ENCODE data around the gene TIAM1. TPM values are rescaled to one million over a fixed set of nuclear protein-coding genes. Genes with fewer than 3 reads are reported as not detected.

The TIAM1 gene
- total and polyA plus RNA-seq, 2 of the 8 experiments (the other 6 are each of a cell fraction or from before 2014, with no cell fraction given) = 10.1 to 30.7 TPM

DNA sequence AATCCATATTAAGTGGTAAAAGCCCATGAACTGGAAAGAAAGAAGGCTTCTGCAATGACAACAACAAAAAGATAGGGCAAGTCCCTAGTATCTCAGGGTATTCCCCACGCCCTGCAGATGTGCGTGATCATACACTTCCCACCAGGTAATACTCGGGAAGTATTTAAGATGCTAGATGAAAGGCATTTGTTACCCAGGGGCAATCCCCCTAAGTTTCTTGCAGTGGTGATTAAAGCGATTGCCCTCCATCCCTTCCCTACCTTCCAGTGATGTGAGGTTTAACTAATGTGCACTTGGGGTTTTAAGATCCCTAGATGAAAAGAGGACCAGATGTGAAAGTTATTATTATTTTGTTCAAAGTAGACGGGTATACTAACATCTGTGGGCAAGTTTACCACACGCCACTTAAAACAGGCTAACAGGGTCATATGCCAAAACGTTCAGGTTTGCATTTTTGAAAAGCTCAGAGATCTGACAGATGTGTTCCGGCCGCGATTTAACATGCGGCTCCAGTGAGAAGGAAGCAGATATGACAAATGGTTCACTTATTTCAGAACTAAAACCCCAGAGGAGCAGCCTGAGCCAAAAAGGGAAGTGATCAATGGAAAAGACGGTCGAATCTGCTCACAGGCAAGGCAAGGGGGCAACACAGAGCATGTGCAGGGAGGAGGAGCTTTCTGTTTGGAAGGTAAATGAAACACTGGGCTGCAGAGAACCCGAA is 17.4 kb downstream of the TIAM1 start (continued):
- TF ChIP-seq, protein P1, sequence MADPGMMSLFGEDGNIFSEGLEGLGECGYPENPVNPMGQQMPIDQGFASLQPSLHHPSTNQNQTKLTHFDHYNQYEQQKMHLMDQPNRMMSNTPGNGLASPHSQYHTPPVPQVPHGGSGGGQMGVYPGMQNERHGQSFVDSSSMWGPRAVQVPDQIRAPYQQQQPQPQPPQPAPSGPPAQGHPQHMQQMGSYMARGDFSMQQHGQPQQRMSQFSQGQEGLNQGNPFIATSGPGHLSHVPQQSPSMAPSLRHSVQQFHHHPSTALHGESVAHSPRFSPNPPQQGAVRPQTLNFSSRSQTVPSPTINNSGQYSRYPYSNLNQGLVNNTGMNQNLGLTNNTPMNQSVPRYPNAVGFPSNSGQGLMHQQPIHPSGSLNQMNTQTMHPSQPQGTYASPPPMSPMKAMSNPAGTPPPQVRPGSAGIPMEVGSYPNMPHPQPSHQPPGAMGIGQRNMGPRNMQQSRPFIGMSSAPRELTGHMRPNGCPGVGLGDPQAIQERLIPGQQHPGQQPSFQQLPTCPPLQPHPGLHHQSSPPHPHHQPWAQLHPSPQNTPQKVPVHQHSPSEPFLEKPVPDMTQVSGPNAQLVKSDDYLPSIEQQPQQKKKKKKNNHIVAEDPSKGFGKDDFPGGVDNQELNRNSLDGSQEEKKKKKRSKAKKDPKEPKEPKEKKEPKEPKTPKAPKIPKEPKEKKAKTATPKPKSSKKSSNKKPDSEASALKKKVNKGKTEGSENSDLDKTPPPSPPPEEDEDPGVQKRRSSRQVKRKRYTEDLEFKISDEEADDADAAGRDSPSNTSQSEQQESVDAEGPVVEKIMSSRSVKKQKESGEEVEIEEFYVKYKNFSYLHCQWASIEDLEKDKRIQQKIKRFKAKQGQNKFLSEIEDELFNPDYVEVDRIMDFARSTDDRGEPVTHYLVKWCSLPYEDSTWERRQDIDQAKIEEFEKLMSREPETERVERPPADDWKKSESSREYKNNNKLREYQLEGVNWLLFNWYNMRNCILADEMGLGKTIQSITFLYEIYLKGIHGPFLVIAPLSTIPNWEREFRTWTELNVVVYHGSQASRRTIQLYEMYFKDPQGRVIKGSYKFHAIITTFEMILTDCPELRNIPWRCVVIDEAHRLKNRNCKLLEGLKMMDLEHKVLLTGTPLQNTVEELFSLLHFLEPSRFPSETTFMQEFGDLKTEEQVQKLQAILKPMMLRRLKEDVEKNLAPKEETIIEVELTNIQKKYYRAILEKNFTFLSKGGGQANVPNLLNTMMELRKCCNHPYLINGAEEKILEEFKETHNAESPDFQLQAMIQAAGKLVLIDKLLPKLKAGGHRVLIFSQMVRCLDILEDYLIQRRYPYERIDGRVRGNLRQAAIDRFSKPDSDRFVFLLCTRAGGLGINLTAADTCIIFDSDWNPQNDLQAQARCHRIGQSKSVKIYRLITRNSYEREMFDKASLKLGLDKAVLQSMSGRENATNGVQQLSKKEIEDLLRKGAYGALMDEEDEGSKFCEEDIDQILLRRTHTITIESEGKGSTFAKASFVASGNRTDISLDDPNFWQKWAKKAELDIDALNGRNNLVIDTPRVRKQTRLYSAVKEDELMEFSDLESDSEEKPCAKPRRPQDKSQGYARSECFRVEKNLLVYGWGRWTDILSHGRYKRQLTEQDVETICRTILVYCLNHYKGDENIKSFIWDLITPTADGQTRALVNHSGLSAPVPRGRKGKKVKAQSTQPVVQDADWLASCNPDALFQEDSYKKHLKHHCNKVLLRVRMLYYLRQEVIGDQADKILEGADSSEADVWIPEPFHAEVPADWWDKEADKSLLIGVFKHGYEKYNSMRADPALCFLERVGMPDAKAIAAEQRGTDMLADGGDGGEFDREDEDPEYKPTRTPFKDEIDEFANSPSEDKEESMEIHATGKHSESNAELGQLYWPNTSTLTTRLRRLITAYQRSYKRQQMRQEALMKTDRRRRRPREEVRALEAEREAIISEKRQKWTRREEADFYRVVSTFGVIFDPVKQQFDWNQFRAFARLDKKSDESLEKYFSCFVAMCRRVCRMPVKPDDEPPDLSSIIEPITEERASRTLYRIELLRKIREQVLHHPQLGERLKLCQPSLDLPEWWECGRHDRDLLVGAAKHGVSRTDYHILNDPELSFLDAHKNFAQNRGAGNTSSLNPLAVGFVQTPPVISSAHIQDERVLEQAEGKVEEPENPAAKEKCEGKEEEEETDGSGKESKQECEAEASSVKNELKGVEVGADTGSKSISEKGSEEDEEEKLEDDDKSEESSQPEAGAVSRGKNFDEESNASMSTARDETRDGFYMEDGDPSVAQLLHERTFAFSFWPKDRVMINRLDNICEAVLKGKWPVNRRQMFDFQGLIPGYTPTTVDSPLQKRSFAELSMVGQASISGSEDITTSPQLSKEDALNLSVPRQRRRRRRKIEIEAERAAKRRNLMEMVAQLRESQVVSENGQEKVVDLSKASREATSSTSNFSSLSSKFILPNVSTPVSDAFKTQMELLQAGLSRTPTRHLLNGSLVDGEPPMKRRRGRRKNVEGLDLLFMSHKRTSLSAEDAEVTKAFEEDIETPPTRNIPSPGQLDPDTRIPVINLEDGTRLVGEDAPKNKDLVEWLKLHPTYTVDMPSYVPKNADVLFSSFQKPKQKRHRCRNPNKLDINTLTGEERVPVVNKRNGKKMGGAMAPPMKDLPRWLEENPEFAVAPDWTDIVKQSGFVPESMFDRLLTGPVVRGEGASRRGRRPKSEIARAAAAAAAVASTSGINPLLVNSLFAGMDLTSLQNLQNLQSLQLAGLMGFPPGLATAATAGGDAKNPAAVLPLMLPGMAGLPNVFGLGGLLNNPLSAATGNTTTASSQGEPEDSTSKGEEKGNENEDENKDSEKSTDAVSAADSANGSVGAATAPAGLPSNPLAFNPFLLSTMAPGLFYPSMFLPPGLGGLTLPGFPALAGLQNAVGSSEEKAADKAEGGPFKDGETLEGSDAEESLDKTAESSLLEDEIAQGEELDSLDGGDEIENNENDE (IDR thresholded peaks at IDR 0.05; ENCODE audit: insufficient replicate concordance, low read length) = no peak
- TF ChIP-seq JUND (IDR thresholded peaks at IDR 0.05; ENCODE audit: low read length) (no peak), RNF2 (IDR thresholded peaks at IDR 0.05; ENCODE audit: borderline replicate concordance, low read depth, low read length, missing control alignments, poor library complexity, severe bottlenecking) (no peak), ZNF274 (IDR thresholded peaks at IDR 0.05; ENCODE audit: borderline replicate concordance, extremely low read depth, low read length) (no peak), POLR2AphosphoS5 (IDR thresholded peaks at IDR 0.05; ENCODE audit: low read depth, low read length) (no peak)
